Psoas muscle (tissue), 8 donors: ENCODE measurements around the gene ELMO1. TPM values are rescaled to one million over a fixed set of nuclear protein-coding genes. Genes with fewer than 3 reads are reported as not detected.

Experiments
- ATAC-seq, 4 donors: fragments of 200-7000 bp; cut with Tn5 transposase; one replicate each; pipeline ENCODE4 v1.9.1; 2020; ENCODE audit warnings: moderate library complexity in 3 of 4, mild to moderate bottlenecking in 2 of 4
- DNase-seq, 2 donors: peaks; one replicate each; pipeline ENCODE4 v3.0.0-alpha.2; 2020
- H3K27ac ChIP-seq: fragments of 200-600 bp; one replicate; pipeline ENCODE4 v1.8.0; 2022
- H3K27me3 ChIP-seq, 3 donors: fragments of 200-600 bp in 1 of 3; one replicate each; pipeline versions ENCODE4 v1.6.1 to v1.8.0; 2013 to 2022; ENCODE audit warnings: low read length in 2 of 3, mild to moderate bottlenecking in 2 of 3, moderate library complexity in 1 of 3; ENCODE audit not compliant: insufficient read depth in 3 of 3
- H3K36me3 ChIP-seq, 2 donors: fragments of 200-600 bp in 1 of 2; one replicate each; pipeline versions ENCODE4 v1.6.1 to v1.8.0; 2013 to 2022; ENCODE audit warnings: low read depth in 1 of 2, mild to moderate bottlenecking in 1 of 2, moderate library complexity in 1 of 2; ENCODE audit not compliant: insufficient read depth in 1 of 2
- H3K4me1 ChIP-seq: fragments of 200-600 bp; one replicate; pipeline ENCODE4 v1.8.0; 2022
- H3K4me3 ChIP-seq: fragments of 200-600 bp; one replicate; pipeline ENCODE4 v1.8.0; 2022; ENCODE audit warnings: mild to moderate bottlenecking
- H3K9me3 ChIP-seq: fragments of 200-600 bp; one replicate; pipeline ENCODE4 v1.8.0; 2022
- WGBS, 3 donors: extraction: QIAGEN DNeasy Blood & Tissue Kit; methylation state at CpG; one replicate each; pipeline versions ENCODE4 v1.1.6 to v1.1.7; 2013; 5-methylcytosine and 5-hydroxymethylcytosine counted together
- intact Hi-C, 2 donors: fragments of 100-400 bp; cut with DNase I; formaldehyde crosslinking; loops; one replicate each; pipeline versions ENCODE4 v1.11.0 to v1.14.2; 2022
- polyA plus RNA-seq, 3 donors: library from polyadenylated mRNA; stranded (reverse); fragments of 200-250 nt; gene quantifications; one replicate each; pipeline ENCODE4 v1.2.3, GENCODE V29; 2013
- total RNA-seq, 4 donors: library from RNA; stranded (reverse); fragmentation: NEBNext Ultra II Directional in 2 of 4; extraction: Animal tissue kit (Norgen Biotek cat#: 25700) in 2 of 4; gene quantifications; one replicate each; pipeline versions ENCODE4 v1.2.1 to v1.2.4, GENCODE V29; 2021 to 2023
- TF ChIP-seq, protein P1 (sequence below): fragments of 200-600 bp; IDR thresholded peaks from one replicate; pipeline ENCODE4 v1.8.0; 2022; ENCODE audit warnings: antibody characterized with exemption
- donor health status: healthy with polysubstance abuse.
- donor health status: DM: no; HTN: no; CAD: no; lungs with moderate emphysema.
- donor health status: Bipolar disorder and iron deficiency.
- donor health status: healthy.
- donor health status: DM: yes; HTN: yes; CAD: no.
- donor health status: DM: no; HTN: no; CAD: no.
- donor health status: DM: no; HTN: no; CAD: no.
- donor health status: DM: yes; HTN: yes; CAD: no.

ELMO1 gene
- total and polyA plus RNA-seq, 7 donors = 2.8 to 8.1 (median 6.9) TPM

DNA sequence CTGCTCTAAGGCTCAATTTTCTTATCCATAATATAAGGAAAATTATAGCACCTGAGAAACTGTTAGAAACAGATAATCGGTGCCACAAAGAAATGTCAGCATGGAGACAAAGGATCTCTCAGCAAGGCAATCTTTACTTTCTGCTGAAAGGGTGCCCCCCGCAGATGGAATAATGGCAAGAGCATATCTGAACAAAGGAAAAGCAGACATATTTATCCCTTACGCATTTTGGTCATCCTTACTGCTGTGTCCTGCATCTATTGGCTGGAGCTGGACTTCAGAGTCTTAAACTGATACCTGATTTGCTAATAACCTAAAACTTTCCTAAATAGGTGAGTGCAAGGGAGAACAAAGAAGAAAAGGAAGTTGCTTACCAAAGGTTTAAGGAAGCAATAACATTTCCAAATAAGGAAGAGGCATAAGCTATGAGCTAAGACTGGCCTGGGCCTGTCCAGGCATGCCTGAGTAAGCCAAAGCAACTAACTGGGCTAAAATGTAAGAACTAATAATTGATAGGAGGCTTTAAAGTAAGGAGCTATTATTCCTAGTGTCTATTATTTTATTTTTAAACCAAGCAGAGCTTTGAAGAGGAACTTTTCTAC is 39.6 kb upstream of the ELMO1 start:
- H3K4me3 ChIP-seq = no peak overlapping the region
- H3K27me3 ChIP-seq = no peaks in the 10 kb centered on the region
- no peak overlapping the region for H3K27ac ChIP-seq
- H3K4me1 ChIP-seq = no peaks in the 10 kb centered on the region
- no peaks in the 10 kb centered on the region for H3K36me3 ChIP-seq
- 97 to 98% (median 97%) methylated on average over 3 of the region's 3 CpGs for WGBS, 3 donors
- no peaks in the 10 kb centered on the region for H3K9me3 ChIP-seq
- ATAC-seq = no peak
- intact Hi-C loops = no loop called here
- no peak for DNase-seq
- TF ChIP-seq, protein P1, sequence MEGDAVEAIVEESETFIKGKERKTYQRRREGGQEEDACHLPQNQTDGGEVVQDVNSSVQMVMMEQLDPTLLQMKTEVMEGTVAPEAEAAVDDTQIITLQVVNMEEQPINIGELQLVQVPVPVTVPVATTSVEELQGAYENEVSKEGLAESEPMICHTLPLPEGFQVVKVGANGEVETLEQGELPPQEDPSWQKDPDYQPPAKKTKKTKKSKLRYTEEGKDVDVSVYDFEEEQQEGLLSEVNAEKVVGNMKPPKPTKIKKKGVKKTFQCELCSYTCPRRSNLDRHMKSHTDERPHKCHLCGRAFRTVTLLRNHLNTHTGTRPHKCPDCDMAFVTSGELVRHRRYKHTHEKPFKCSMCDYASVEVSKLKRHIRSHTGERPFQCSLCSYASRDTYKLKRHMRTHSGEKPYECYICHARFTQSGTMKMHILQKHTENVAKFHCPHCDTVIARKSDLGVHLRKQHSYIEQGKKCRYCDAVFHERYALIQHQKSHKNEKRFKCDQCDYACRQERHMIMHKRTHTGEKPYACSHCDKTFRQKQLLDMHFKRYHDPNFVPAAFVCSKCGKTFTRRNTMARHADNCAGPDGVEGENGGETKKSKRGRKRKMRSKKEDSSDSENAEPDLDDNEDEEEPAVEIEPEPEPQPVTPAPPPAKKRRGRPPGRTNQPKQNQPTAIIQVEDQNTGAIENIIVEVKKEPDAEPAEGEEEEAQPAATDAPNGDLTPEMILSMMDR = no peak

DNA sequence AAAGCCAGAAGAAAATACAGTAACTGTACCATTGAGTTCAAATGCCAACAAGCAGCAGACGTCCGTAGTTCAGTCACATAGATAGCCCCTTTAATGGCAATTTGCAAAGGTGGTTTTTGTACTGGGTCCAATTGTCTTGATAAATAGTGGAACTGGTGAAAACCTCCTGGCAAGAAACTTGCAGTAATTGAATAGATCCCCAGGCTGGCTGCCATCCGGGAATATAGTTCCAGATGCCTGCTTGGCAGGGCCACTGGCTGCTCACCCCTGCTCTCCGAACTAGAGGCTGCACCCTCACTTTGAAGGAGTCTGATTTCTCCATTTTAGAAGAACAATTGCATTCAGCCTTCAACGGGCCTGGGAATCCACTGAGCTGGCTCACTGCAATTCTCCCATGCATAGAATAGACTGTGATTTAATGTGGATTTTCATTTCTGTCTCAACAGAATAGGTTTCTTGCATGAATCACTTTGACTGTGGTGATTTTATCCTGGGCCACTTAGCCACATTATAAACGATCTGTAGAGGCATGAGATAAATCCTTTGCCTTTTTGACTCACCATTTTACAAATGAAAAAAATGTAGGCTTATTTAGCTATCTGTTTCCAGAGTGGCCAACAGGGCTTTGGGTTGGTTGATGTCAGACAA is 35.9 kb upstream of the ELMO1 start:
- intact Hi-C loops = no loop called here
- DNase-seq (no peak), ATAC-seq (no peak)
- no peaks in the 10 kb centered on the region for H3K9me3 ChIP-seq
- no peaks in the 10 kb centered on the region for H3K4me1 ChIP-seq
- H3K4me3 ChIP-seq = no peak overlapping the region
- no peak overlapping the region for H3K27ac ChIP-seq
- no peaks in the 10 kb centered on the region for H3K27me3 ChIP-seq
- TF ChIP-seq, protein P1 = no peak
- WGBS, 3 donors = 36 to 58% (median 43%) methylated on average over 6 of the region's 6 CpGs
- no peaks in the 10 kb centered on the region for H3K36me3 ChIP-seq

- Histone ChIP-seq H3K9me3 (no peaks in the 10 kb centered on the region), H3K4me1 (no peaks in the 10 kb centered on the region), H3K27ac (no peak overlapping the region), H3K27me3 (no peaks in the 10 kb centered on the region), H3K4me3 (no peak overlapping the region), H3K36me3 (no peaks in the 10 kb centered on the region)
- TF ChIP-seq, protein P1 = no peak
- intact Hi-C loops = no loop called here
- ATAC-seq (no peak), DNase-seq (no peak)
- 94 to 95% (median 95%) methylated on average over 3 of the region's 3 CpGs for WGBS, 3 donors
Observed at GRCh38 chr7:37483627-37484026, 35.0 kb upstream of the ELMO1 start.

- no peak for ATAC-seq
- intact Hi-C loops = no loop called here
Observed at GRCh38 chr7:37482953-37483352, 34.3 kb upstream of the ELMO1 start.

More at GRCh38 chr7:37482953-37483352, 34.3 kb upstream of the ELMO1 start:
- 52 to 59% (median 56%) methylated on average over 2 of the region's 2 CpGs for WGBS, 3 donors
- Histone ChIP-seq H3K36me3 (no peaks in the 10 kb centered on the region), H3K4me1 (no peaks in the 10 kb centered on the region), H3K9me3 (no peaks in the 10 kb centered on the region), H3K27me3 (no peaks in the 10 kb centered on the region), H3K27ac (no peak overlapping the region), H3K4me3 (no peak overlapping the region)
- TF ChIP-seq, protein P1 = no peak
- no peak for DNase-seq
